Hematopoietic multipotent progenitor cell treated with erythropoietin and hydrocortisone succinate and interleukin-3 and kit ligand, for 15 days (in vitro differentiated cells): ENCODE data around the gene EEFSEC.

Experiments
- DNase-seq: peaks from one replicate; pipeline ENCODE4 v3.0.0-alpha.2; 2015; ENCODE audit warnings: low spot score

The EEFSEC gene

GRCh38 chr3:128242818-128243601, 89.7 kb downstream of the EEFSEC start:
- DNase-seq, result no peak

GRCh38 chr3:128243602-128244504, 90.6 kb downstream of the EEFSEC start:
- no peak for DNase-seq

- DNase-seq, result no peak
Observed at GRCh38 chr3:128245460-128245859, 92.2 kb downstream of the EEFSEC start.

GRCh38 chr3:128247666-128248409, 94.6 kb downstream of the EEFSEC start:
- no peak for DNase-seq

GRCh38 chr3:128252083-128252482, 98.8 kb downstream of the EEFSEC start:
- DNase-seq, result no peak

GRCh38 chr3:128253150-128253549, 99.9 kb downstream of the EEFSEC start:
- no peak for DNase-seq

GRCh38 chr3:128254066-128254590, 100.8 kb downstream of the EEFSEC start:
- no peak for DNase-seq

GRCh38 chr3:128254967-128255366, 101.7 kb downstream of the EEFSEC start:
- no peak for DNase-seq

GRCh38 chr3:128256131-128256530, 102.8 kb downstream of the EEFSEC start:
- no peak for DNase-seq

- no peak for DNase-seq
Observed at GRCh38 chr3:128257632-128258031, 104.4 kb downstream of the EEFSEC start.

GRCh38 chr3:128260275-128260674, 107.0 kb downstream of the EEFSEC start:
- no peak for DNase-seq

- no peak for DNase-seq
Observed at GRCh38 chr3:128262457-128262856, 109.2 kb downstream of the EEFSEC start.

GRCh38 chr3:128263118-128263517, 109.8 kb downstream of the EEFSEC start:
- no peak for DNase-seq

GRCh38 chr3:128263946-128264345, 110.7 kb downstream of the EEFSEC start:
- no peak for DNase-seq

GRCh38 chr3:128266453-128266852, 113.2 kb downstream of the EEFSEC start:
- DNase-seq, result no peak

- no peak for DNase-seq
Observed at GRCh38 chr3:128267541-128267940, 114.3 kb downstream of the EEFSEC start.

GRCh38 chr3:128269006-128269775, 115.9 kb downstream of the EEFSEC start:
- DNase-seq, result no peak

GRCh38 chr3:128269796-128270195, 116.5 kb downstream of the EEFSEC start:
- no peak for DNase-seq

GRCh38 chr3:128270559-128271492, 117.5 kb downstream of the EEFSEC start:
- DNase-seq, result no peak
